PC-3 (cell line): ENCODE results near the gene FGD5. TPM values are rescaled to one million over a fixed set of nuclear protein-coding genes. Genes with fewer than 3 reads are reported as not detected.

Experiments used
- ATAC-seq: fragments of 200-7000 bp; cut with Tn5 transposase; 2 replicates; pipeline ENCODE4 v1.9.1; 2020; ENCODE audit warnings: mild to moderate bottlenecking, moderate library complexity
- BruUV-seq: library from RNA; stranded (reverse); fragments of 400-500 nt; replicated peaks from 2 replicates; lab custom pipeline; 2021; lab: Mats Ljungman, UMichigan
- CTCF ChIA-PET: fragments of 300-600 bp; sonication (Branson Sonifier 250); formaldehyde crosslinking; loops from one replicate; lab custom pipeline; 2022; ENCODE audit warnings: antibody characterized with exemption; lab: Charles Lee
- POLR2A ChIA-PET: fragments of 300-600 bp; sonication (Branson Sonifier 250); formaldehyde crosslinking; loops from one replicate; lab custom pipeline; 2022; ENCODE audit warnings: antibody characterized with exemption; ENCODE audit not compliant: unreplicated experiment; lab: Charles Lee
- DNase-seq: peaks from one replicate; pipeline ENCODE4 v3.0.0-alpha.2; 2015
- H2AFZ ChIP-seq: fragments of 300-600 bp; sonication (generic); 2 replicates; pipeline ENCODE4 v1.6.0; 2016; ENCODE audit warnings: antibody characterized with exemption, low read length
- H3F3A ChIP-seq: fragments of 300-600 bp; sonication (generic); one replicate; pipeline ENCODE4 v1.6.0; 2017; ENCODE audit warnings: antibody characterized with exemption, low read length, control low read depth, mild to moderate bottlenecking; ENCODE audit not compliant: unreplicated experiment
- H3K27ac ChIP-seq: fragments of 300-600 bp; sonication (generic); 2 replicates; pipeline ENCODE4 v1.5.1; 2016; ENCODE audit warnings: mild to moderate bottlenecking, low read length
- H3K27me3 ChIP-seq: fragments of 300-600 bp; sonication (generic); 2 replicates; pipeline ENCODE4 v1.6.1; 2016; ENCODE audit warnings: low read length, mixed read lengths
- H3K36me3 ChIP-seq: fragments of 300-600 bp; sonication (generic); 2 replicates; pipeline ENCODE4 v1.6.1; 2016; ENCODE audit warnings: low read depth, mixed run types, low read length, mixed read lengths
- H3K4me1 ChIP-seq: fragments of 300-600 bp; sonication (generic); 2 replicates; pipeline ENCODE4 v1.5.1; 2016; ENCODE audit warnings: low read length; ENCODE audit not compliant: insufficient read depth
- H3K4me2 ChIP-seq: fragments of 300-600 bp; sonication (generic); 2 replicates; pipeline ENCODE4 v1.6.0; 2016; ENCODE audit warnings: low read length
- H3K4me3 ChIP-seq: fragments of 300-600 bp; sonication (generic); 2 replicates; pipeline ENCODE4 v1.5.1; 2016; ENCODE audit warnings: mild to moderate bottlenecking, low read length, mixed read lengths
- H3K79me2 ChIP-seq: fragments of 300-600 bp; sonication (generic); 2 replicates; pipeline ENCODE4 v1.6.1; 2017; ENCODE audit warnings: low read length, mixed read lengths
- H3K9ac ChIP-seq: fragments of 300-600 bp; sonication (generic); 2 replicates; pipeline ENCODE4 v1.6.0; 2016; ENCODE audit warnings: mild to moderate bottlenecking, low read length
- H3K9me2 ChIP-seq: fragments of 300-600 bp; sonication (generic); replicated peaks from 2 replicates; pipeline ENCODE4 v1.6.1; 2016; ENCODE audit warnings: mixed run types, low read length, mixed read lengths
- H3K9me3 ChIP-seq: fragments of 300-600 bp; sonication (generic); 2 replicates; pipeline ENCODE4 v1.6.1; 2016; ENCODE audit warnings: low read length, mixed read lengths
- H4K20me1 ChIP-seq: fragments of 300-600 bp; sonication (generic); 2 replicates; pipeline ENCODE4 v1.6.1; 2016; ENCODE audit warnings: low read length, mixed read lengths
- EZH2 ChIP-seq: fragments of 300-600 bp; sonication (generic); IDR thresholded peaks from one replicate; pipeline ENCODE4 v1.6.1; 2017; ENCODE audit warnings: antibody characterized with exemption, mild to moderate bottlenecking, low read length; ENCODE audit not compliant: unreplicated experiment
- EZH2phosphoT487 ChIP-seq: fragments of 300-600 bp; sonication (generic); IDR thresholded peaks from 2 replicates; pipeline ENCODE4 v1.6.1; 2018; ENCODE audit warnings: mild to moderate bottlenecking, antibody characterized with exemption, low read length, borderline replicate concordance
- intact Hi-C: fragments of 100-400 bp; cut with micrococcal nuclease; formaldehyde crosslinking; loops from 2 replicates; pipeline ENCODE4 v1.9.0; 2023
- total RNA-seq: library from RNA; depleted of rRNA; stranded (reverse); fragments of >200 nt; gene quantifications from 2 replicates; pipeline ENCODE4 v1.2.3, GENCODE V29; 2014
- TF ChIP-seq, protein P1 (sequence below): fragments of 300-600 bp; sonication (generic); conservative IDR thresholded peaks from 2 replicates; pipeline ENCODE4 v1.5.1; 2017; ENCODE audit warnings: antibody characterized with exemption, low read depth, mild to moderate bottlenecking, low read length

FGD5 gene
- total RNA-seq, 1 experiment from 2014 or later: not detected

DNA sequence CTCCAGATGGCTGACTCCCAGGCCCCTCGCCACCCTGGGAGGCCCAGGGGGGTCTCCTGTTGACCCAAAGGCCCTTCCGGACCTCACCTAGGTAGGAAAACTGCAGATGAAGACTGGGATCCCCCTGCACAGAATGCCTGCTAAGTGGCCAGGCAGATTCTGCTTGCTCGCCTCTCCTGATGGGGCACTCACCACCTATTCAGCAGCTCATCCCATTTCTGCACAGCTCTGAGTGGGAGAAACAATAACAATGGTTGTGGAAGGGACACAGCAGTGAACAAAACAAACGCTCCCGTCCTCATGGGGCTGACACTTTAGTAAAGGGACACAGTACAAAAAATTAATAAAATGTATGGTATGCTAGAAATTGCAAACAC is 24.9 kb upstream of the FGD5 start:
- Histone ChIP-seq H3K4me1 (peaks cover under 1% of the 10 kb centered on the region; the same call in 1 of the 2 replicates), H3K9ac (no peak overlapping the region), H3K4me2 (no peak overlapping the region), H3K4me3 (no peak overlapping the region), H3F3A (no peaks in the 10 kb centered on the region), H4K20me1 (no peaks in the 10 kb centered on the region), H3K27ac (no peak overlapping the region), H3K9me3 (no peaks in the 10 kb centered on the region), H3K27me3 (peaks cover 44% of the 10 kb centered on the region), H3K9me2 (no peaks in the 10 kb centered on the region), H2AFZ (no peak overlapping the region), H3K79me2 (no peaks in the 10 kb centered on the region), H3K36me3 (no peaks in the 10 kb centered on the region)
- no TSS peak for BruUV-seq
- intact Hi-C loops: no loop called here
- POLR2A ChIA-PET: no interaction called here
- CTCF ChIA-PET: no interaction called here
- DNase-seq: no peak
- TF ChIP-seq EZH2: no peak
- TF ChIP-seq, protein P1, sequence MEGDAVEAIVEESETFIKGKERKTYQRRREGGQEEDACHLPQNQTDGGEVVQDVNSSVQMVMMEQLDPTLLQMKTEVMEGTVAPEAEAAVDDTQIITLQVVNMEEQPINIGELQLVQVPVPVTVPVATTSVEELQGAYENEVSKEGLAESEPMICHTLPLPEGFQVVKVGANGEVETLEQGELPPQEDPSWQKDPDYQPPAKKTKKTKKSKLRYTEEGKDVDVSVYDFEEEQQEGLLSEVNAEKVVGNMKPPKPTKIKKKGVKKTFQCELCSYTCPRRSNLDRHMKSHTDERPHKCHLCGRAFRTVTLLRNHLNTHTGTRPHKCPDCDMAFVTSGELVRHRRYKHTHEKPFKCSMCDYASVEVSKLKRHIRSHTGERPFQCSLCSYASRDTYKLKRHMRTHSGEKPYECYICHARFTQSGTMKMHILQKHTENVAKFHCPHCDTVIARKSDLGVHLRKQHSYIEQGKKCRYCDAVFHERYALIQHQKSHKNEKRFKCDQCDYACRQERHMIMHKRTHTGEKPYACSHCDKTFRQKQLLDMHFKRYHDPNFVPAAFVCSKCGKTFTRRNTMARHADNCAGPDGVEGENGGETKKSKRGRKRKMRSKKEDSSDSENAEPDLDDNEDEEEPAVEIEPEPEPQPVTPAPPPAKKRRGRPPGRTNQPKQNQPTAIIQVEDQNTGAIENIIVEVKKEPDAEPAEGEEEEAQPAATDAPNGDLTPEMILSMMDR: no peak
- TF ChIP-seq EZH2phosphoT487: no peak
- ATAC-seq: no peak

DNA sequence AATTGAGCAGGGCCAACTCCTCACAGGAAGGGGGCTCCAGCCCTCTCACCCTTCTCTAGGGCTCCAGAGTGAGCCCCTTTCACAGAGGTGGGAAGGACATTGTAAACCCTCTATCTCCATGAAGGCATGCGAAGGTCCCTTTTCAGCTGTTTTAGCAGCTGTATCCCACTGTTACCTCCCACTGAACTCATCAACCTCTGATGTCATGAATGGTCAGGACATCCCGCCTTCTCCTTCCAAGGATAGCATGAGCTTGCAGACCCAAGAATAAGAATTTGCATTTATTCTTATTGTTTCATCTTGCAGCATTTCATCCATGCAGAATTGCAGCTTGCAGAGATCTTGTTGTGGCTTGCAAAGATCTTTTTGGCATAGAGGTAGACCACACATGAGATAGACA is 24.3 kb upstream of the FGD5 start:
- no peaks in the 10 kb centered on the region for H3K36me3 ChIP-seq
- no peak overlapping the region for H3K4me2 ChIP-seq
- H3K27me3 ChIP-seq: peaks cover 44% of the 10 kb centered on the region
- no peak overlapping the region for H3K4me3 ChIP-seq
- H3K27ac ChIP-seq: no peak overlapping the region
- no peak overlapping the region for H3K9ac ChIP-seq
- ATAC-seq (no peak), DNase-seq (no peak)
- H2AFZ ChIP-seq: no peak overlapping the region
- ChIA-PET CTCF (interaction anchor here (0.6 kb wide), 1 partner anchor 138 kb away, joined by 5 read pairs; no protein-coding TSS in a partner anchor), POLR2A (no interaction called here)
- no peaks in the 10 kb centered on the region for H4K20me1 ChIP-seq
- H3K4me1 ChIP-seq: peaks cover 6% of the 10 kb centered on the region; the same call in 1 of the 2 replicates
- intact Hi-C loops: no loop called here
- no peaks in the 10 kb centered on the region for H3K9me3 ChIP-seq
- BruUV-seq: no TSS peak
- no peaks in the 10 kb centered on the region for H3K9me2 ChIP-seq
- no peaks in the 10 kb centered on the region for H3F3A ChIP-seq
- TF ChIP-seq, protein P1: no peak
- no peaks in the 10 kb centered on the region for H3K79me2 ChIP-seq

- intact Hi-C loops: no loop called here
- BruUV-seq: no TSS peak
- no peaks in the 10 kb centered on the region for H3K9me2 ChIP-seq
Observed at GRCh38 chr3:14795996-14796395, 22.8 kb upstream of the FGD5 start.

More at GRCh38 chr3:14795996-14796395, 22.8 kb upstream of the FGD5 start:
- Histone ChIP-seq H3K27me3 (peaks cover 51% of the 10 kb centered on the region), H3K4me3 (no peak overlapping the region), H3K9me3 (no peaks in the 10 kb centered on the region), H3K4me1 (peaks cover 7% of the 10 kb centered on the region; the same call in 1 of the 2 replicates), H3K27ac (no peak overlapping the region), H3F3A (no peaks in the 10 kb centered on the region), H3K9ac (no peak overlapping the region), H4K20me1 (no peaks in the 10 kb centered on the region), H2AFZ (no peak overlapping the region), H3K36me3 (no peaks in the 10 kb centered on the region), H3K79me2 (no peaks in the 10 kb centered on the region), H3K4me2 (no peak overlapping the region)
- ATAC-seq (no peak), DNase-seq (no peak)
- TF ChIP-seq EZH2 (no peak), EZH2phosphoT487 (no peak)
- TF ChIP-seq, protein P1: no peak
- POLR2A ChIA-PET: no interaction called here
- CTCF ChIA-PET: interaction anchor here (1.0 kb wide), 1 partner anchor 15 kb away, joined by 4 read pairs; no protein-coding TSS in a partner anchor
